T-helper 22 cell (primary cell): ENCODE results near the gene ANGPTL7.
"Not testable (repeated sequence)": the region's sequence is repeated elsewhere in the genome, so short reads cannot be mapped to it uniquely, and the experiment has no call there.

Source experiments
- DNase-seq: peaks from one replicate; pipeline ENCODE4 v3.0.0-alpha.2; 2020; ENCODE audit warnings: low read depth

The ANGPTL7 gene, protein sequence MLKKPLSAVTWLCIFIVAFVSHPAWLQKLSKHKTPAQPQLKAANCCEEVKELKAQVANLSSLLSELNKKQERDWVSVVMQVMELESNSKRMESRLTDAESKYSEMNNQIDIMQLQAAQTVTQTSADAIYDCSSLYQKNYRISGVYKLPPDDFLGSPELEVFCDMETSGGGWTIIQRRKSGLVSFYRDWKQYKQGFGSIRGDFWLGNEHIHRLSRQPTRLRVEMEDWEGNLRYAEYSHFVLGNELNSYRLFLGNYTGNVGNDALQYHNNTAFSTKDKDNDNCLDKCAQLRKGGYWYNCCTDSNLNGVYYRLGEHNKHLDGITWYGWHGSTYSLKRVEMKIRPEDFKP

DNA sequence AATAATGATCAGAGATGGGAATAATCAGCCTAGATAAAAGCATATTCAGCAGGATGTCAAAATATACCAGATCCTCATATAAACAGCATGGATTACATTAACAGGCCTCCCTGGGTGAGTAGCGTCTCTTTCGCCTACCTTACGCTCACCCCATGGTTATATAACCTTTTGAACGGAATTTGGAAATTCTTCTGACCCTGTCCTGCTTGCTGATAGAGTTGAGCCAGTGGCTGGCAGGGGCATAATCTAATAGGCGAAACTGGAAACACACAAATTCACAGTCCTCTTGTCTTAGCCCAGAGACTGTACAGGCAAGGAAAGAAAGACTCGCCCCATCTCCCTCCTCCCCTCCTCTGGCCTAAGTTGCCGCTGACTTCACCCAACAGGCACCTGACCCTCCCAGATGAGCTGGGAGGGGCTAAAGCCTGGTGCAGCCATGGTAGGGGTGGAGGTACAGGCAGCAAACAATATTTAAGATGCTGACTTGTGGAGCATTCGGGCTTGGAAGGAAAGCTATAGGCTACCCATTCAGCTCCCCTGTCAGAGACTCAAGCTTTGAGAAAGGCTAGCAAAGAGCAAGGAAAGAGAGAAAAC is at the start of gene ANGPTL7:
Gene ANGPTL7, plus strand, starts transcription at position 498 of the 594 bp plus-strand sequence. CDS start 225 bp downstream, outside the sequence.
- DNase-seq = no peak

DNA sequence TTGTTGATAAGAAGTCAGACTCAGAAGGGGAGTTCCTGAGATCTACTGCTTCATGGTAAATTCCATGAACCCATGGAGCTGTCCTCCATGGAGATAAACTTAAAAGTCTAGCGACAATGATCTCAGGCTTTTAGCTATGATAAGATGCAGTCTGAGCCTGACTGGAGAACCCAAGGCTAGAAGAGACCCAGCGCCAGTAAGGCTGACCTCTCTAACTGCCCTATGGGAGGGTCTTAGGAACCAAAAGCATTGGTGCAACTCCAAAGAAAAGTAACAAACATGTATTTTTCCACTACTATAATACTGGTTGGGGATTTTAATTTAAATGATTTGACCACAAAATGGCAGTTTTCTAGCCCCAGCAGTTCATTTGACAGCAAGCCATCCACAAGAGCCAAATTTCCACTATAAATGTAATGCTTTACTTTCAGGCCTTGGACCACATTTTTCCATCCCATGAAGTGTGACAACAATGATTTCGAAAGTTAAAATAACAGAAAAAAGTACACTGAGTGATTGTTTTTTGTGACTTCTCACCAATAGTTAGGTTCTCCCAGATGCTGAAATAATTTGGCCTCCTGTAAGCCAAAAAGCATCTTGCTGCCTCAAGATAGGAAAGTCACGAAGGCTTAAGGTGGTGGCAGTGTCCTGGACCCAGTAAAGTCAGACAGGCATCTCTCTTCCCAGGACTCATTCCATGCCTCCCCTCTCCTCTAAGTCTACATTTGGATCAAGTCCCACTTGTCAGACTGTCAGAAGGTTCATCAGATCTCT is 46.4 kb upstream of the ANGPTL7 start:
- no peak for DNase-seq

DNA sequence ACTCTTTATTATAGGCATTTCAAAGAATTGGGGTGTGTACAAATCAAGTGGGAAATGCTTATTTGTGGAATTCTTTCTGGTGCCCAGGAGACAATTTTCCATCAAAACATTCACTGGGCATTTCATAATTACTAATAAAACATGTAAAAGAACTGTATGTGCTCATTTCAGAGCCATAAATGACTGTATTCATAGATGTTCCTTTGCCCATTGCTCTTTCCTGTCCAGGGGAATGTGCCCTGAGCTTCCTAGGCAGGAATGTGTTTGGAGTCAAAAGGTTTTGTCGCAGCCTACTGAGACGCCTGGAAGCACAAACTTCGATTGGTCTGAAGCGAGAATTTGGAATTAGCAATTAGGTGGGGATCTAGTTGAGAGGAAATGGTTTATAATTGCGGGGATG is 45.8 kb upstream of the ANGPTL7 start:
- DNase-seq = no peak

DNA sequence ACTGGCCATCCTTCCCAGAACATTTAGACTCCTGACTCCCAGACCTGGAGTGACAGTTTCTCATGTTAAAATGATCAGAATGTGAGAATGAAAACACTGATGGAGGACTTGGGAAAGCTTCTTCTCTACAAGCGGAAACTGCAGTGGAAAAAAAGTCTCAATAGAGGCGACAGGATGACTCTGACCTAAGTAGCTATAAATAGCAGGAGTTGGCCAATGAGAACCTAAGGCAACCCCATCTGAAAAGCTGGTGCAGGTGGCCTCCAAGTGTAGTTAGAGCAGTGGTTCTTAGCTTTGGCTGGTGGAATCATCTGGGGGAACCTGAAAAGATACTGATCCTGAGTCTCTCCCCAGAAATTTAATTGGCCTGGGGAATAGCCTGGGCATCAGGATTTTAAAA is 45.2 kb upstream of the ANGPTL7 start:
- no peak for DNase-seq

DNA sequence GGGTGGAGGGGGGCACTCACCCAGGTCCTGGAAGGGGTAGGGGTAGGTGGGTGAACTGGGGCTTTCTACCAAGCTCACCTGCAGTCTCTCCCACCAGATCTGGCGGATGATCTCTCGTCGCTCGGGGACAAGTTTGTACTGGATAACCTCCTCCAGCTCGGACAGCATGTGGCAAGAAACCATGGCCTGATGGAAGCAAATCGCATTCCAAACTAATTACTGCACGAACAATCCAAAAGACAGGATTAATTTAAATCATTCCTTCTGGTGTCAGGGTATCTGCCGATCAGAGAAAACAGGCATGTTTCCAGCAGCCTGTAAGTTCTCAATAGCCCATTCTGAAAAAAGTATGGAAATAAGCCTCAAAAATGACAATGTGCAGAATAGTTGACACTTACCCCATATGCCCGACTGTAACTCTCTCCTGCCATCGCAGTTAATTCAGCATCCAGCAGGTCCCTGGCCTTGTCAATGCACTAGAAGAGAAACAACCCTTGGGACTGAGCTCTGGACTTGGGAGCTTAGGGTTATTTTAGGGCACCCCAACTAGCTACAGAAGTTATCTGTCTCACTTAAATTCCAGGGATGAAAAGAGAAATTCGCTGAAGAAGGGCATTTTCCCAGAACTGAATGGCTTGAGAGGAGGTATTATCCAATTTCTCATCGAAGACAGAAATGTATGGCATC is 44.4 kb upstream of the ANGPTL7 start:
- DNase-seq = no peak

DNA sequence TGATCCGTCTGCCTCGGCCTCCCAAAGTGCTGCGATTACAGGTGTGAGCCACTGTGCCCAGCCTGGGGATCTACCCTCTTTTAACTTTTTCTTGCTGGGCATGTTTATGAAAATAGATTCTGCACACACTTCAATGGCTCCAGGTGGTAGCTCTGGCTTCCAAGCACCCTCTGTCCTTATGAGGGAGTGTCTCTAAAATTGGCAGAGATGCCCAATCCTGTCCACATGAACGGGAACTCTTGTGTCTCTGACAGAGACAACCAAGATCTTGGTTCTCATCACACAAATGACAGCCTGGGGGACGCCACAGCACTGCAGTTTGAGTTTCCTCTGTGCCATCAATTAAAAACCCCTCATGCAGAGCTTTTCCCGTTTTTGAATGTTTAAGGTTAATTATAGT is 43.4 kb upstream of the ANGPTL7 start:
- no peak for DNase-seq

DNA sequence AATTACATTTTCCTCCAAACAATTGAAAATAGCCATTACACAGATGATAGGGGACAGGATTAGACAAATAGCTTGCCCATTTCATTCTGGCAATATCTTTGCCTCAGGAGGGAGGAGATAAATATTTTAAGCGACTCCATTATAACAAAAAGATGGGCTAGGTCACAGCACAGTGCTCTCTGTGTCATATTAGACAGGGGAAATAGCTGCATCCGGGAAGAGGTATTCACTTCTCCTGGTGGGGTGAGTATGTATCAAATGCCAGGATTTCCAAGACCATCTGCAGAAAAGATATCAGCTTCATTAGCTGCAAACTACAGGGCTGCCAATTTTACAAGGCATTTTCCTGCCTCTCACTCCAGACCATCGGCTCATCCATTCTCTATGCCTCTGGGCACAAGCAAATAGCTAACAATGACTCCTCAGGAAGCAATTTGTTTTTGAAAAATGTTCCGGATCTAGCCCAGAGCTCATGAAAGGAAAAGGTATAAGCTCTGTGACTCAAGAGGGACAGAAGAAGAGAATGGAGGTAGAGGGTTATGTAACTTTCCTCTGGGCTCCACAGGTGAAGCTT is 41.9 kb upstream of the ANGPTL7 start:
- DNase-seq = no peak

DNA sequence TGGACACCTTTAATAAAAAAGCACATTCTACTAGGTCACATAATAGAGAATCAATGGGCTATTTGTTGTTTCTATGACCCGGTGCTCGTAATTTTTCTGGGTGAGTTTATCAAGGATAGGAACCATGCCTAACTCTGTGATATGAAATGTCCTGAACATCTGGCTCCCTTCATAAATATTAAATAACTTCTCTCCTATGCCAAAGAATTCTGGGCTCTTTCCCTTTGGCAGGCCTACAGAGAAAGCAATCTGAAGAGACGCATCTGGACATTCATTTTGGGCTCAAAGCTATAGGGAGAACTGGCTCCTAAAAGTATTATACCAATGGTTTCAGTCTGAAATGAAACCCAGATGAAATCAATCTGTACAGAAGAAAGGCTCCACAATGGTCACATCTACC is 38.8 kb upstream of the ANGPTL7 start:
- no peak for DNase-seq

DNA sequence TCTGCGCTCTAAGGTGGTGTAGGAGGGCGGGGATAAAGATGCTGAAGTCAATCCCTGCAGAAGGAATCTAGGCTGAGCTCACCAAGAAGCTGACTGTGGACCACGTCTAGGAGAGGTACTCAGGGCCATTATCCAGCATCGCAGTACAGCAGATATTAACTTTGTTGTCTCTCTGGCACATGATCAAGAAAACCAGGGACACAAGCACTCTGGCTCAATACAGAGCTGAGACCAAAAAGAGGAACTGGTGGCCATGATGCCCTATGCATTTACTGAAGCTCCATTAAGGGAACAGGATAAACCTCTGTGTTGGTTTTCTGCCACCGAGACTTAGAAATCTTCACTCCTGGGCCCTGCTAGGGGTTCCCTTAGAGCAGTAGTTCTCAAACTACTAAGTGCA is 38.0 kb upstream of the ANGPTL7 start:
- no peak for DNase-seq

DNA sequence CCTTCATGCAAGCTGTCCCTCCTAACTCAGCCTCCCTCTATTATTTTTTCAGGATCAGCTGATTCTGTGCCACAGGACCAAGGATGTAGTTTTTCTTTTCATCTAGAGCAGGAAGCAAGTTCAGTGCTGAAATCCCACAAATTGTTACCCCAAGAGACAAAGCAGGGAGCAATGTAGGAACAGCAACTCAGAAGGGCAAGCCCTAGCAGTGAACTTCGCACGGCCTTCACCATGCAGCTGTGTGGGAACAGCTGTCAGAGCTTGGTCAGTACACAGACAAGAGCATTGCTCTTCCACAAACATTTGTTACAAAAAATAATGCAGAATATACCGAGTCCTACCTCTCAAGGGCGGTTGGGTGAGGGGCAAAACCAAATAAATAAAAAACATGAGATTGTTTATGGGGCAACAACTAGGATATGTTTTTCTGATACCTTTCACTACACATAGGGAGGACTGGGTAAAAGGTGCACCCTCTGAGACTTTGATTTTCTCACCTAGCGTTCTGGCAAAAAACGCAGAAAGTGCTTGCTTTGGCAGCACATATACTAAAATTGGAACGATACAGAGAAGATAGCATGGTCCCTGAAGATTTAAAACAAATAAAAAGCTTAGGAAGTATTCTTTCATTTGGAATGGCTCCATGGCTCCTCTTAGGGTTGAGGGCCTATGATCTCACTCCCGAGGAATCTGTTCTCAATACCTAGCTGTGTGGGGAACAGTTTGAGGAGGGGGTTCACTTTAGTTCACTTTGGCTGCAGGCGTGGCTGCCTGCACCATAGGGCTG is 37.1 kb upstream of the ANGPTL7 start:
- no peak for DNase-seq

DNA sequence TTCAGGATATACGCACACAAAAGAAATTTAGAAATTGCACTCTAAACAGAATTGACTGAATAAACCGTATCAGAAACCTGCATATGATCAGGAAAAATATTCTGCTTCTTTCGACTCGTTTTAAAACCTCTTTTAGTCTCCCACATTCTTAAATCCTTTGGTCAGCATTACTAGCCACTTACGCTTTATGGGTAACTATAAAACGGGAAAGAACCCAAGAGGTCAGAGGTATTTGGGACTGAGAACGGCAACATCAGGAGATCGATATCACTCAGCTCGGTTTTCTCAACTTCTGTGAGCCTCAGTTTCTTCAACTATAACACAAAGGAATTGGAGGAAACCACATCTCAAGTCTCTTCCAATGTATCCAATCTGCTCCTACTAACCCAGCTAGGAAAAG is 36.4 kb upstream of the ANGPTL7 start:
- no peak for DNase-seq

DNA sequence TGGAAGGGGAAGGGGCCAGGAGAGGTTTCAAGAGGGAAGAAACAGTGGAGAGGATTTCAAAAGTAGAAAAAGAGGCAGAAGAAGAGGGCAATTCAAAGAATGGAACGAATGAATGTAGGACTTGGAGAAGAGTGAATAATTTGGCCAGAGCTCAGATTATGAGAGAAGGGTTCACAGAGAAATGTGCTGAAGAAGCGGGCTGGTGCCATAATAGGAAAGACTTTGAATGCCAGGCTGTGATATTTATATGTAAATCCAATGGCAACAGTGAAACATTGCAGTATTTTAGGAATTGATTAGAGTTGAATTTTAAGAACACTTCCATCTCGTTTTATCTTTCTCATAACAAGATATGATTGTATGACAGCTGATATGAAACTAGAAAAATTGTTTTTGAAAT is 36.0 kb upstream of the ANGPTL7 start:
- DNase-seq = no peak

DNA sequence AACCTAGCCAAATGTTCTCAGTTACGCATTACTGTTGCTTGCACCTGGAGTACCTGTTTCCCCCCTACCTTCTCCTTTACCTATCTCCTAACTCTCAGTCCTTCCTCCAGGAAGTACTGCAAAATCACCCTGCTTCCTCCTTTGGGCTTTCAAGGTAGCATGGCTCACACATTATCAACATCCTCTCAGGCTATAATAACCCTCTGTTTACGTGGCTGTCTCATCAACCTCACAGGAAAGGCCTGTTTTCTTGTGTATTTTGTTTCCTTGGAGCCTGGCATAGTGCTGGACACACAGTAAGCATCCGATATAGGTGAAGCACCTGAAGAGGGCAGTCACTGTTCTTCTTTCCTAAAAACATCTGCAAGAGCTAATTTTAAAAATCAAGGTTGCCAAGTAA is 32.7 kb upstream of the ANGPTL7 start:
- no peak for DNase-seq

DNA sequence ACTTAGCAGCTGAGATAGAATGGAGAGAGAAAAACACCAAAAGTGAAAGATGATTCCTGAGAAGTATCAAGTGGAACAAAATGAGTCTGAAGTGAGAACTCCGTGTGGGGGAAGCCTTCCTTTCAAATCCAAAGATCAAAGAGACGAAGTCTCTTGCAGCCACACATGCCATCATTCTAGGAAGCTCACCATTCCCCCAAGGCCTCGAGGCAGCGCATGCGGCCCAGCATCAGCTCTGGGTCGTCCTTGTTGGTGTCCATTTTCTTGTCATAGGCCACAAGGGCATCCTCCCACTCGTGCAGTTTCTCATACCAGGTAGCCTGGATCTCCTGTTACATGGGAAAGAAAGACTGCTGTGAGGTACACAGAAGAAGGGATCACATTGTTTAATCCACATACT is 32.2 kb upstream of the ANGPTL7 start:
- DNase-seq = no peak

DNA sequence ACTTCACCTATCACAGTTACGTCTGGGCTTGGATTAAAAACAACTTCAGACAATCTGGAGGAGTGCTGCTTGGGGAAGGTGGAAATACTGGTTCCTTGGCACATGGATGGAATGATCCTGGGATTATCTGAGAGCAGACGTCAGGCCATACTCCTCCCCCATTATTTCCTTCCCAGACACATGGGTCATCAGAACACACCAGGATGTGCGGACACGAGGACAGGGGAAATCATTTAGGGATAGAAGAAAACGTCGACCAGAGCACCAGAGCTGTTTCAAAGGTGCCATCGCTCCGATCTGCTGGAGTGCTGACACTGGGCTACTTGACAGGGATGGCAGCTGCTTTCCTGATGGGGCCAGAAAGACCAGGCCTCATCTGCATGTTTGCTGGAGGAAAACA is 31.8 kb upstream of the ANGPTL7 start:
- no peak for DNase-seq

DNA sequence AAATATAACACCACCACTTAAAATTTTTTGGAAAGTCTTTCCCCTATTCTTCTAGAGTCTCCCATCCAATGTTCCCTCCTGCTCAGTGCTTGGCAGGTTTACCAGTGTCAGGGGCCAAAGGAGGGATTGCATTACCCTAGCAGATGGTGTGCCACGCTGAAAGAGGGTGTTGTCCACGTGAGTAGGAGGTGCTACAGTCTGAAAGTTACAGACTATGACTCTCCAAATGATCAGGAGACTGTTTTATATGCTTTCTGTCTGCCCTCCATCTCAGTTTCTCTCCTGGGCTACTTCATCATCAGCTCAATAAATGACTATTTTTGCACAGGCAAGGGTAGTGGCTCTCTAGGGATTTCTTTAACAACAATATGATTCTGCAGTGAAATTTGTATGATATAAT is 31.3 kb upstream of the ANGPTL7 start:
- no peak for DNase-seq

DNA sequence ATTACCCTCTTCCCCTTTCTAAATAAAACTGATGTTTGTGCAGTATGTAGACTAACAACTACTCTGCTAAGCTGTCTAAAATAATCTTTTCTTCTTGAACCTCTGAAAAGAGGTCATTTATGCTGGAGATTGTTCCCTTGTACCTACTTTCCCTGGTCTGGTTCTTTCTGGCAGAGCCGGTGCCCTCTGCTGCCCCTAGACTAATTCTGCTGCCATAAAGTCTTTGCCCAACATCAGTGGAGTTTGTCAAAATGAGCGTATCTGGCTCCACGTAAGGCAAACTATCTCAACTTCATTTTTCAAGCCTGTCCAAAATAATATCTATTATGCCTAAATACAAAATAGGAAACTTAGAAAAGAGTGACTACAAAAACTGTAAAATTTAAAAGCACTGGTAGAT is 30.9 kb upstream of the ANGPTL7 start:
- DNase-seq = no peak

DNA sequence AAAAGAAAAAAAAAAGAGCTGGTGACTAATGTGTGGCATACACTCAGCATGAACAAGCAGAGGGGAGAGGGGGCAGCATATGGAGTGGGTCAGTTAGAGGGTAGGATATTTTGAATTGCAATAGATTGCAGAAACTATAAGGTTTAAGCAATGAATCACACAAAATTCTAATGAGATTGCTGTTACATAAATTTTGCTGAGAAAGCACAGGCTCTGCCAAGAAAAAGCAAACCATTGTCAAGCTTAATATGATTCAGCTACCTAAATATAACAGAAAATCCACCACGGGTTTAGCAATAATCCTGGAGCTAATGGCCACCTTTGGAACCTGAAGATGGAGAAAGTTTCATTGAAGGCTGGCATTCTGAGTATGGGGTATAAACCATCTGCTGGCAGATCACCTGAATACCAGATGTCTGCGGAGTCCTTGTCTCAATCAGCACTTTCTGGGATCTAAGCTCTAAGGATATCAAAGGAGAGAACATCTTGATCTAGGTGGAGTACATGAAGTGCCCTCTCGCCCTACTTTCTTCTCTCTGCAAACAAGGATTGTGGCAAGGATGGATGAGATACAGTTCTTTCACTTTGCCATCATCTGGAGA is 30.3 kb upstream of the ANGPTL7 start:
- DNase-seq = no peak

DNA sequence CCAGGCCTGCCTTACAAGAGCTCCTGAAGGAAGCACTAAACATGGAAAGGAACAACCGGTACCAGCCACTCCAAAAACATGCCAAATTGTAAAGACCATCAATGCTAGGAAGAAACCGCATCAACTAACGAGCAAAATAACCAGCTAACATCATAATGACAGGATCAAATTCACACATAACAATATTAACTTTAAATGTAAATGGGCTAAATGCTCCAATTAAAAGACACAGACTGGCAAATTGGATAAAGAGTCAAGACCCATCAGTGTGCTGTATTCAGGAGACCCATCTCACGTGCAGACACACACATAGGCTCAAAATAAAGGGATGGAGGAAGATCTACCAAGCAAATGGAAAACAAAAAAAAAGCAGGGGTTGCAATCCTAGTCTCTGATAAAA is 26.4 kb upstream of the ANGPTL7 start:
- not testable (repeated sequence) for DNase-seq

DNA sequence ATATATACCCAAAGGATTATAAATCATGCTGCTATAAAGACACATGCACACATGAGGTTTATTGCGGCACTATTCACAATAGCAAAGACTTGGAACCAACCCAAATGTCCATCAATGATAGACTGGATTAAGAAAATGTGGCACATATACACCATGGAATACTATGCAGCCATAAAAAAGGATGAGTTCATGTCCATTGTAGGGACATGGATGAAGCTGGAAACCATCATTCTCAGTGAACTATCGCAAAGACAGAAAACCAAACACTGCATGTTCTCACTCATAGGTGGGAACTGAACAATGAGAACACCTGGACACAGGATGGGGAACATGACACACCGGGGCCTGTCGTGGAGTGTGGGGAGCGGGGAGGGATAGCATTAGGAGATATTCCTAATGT is 22.4 kb upstream of the ANGPTL7 start:
- not testable (repeated sequence) for DNase-seq

DNA sequence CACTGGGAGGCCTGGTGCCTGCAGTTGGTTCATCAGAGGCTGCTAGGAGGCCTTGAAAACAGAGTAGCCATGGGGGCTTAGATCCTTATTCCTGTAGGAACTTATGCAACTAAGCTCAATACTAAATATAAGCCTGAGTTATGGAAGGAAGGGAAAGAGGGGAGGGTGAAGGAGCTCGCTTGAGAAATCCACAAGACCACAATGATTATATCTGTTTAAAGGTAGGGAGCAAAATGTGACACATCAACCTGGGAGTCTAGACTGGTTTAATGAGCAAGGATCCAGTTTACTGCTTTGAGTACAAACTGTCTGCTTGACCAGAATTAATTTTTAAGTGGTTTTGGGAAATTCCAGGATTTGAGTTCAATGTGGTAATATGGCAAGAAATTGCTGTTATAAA is 20.4 kb upstream of the ANGPTL7 start:
- no peak for DNase-seq
